GM23338 (cell line): ENCODE data around the gene CALML3. TPM values are rescaled to one million over a fixed set of nuclear protein-coding genes. Genes with fewer than 3 reads are reported as not detected.
"Not testable (repeated sequence)": the region's sequence is repeated elsewhere in the genome, so short reads cannot be mapped to it uniquely, and the experiment has no call there.

ENCODE experiments used
- ATAC-seq: fragments of 200-7000 bp; cut with Tn5 transposase; 3 replicates; pipeline ENCODE4 v1.9.1; 2020
- DNase-seq: peaks from one replicate; pipeline ENCODE4 v3.0.0-alpha.2; 2015; ENCODE audit warnings: low spot score
- H2AFZ ChIP-seq: fragments of 200-600 bp; sonication (generic); 2 replicates; pipeline ENCODE4 v1.8.0; 2016; ENCODE audit warnings: antibody characterized with exemption, mild to moderate bottlenecking, moderate library complexity
- H3F3A ChIP-seq: fragments of 200-600 bp; sonication (generic); replicated peaks from 2 replicates; pipeline ENCODE4 v1.8.0; 2017; ENCODE audit warnings: antibody characterized with exemption, mixed run types, low read depth
- H3K27ac ChIP-seq: fragments of 200-600 bp; sonication (generic); 2 replicates; pipeline ENCODE4 v1.6.1; 2016; ENCODE audit warnings: low read depth
- H3K27me3 ChIP-seq: fragments of 200-600 bp; sonication (generic); 2 replicates; pipeline ENCODE4 v1.8.0; 2016; ENCODE audit warnings: mild to moderate bottlenecking, mixed run types, moderate library complexity; ENCODE audit not compliant: insufficient read depth
- H3K36me3 ChIP-seq: fragments of 200-600 bp; sonication (generic); 2 replicates; pipeline ENCODE4 v1.8.0; 2016; ENCODE audit warnings: mild to moderate bottlenecking; ENCODE audit not compliant: insufficient read depth
- H3K4me1 ChIP-seq: fragments of 200-600 bp; sonication (generic); 2 replicates; pipeline ENCODE4 v1.8.0; 2016; ENCODE audit warnings: mild to moderate bottlenecking, moderate library complexity; ENCODE audit not compliant: insufficient read depth
- H3K4me2 ChIP-seq: fragments of 200-600 bp; sonication (generic); 2 replicates; pipeline ENCODE4 v1.7.1; 2017; ENCODE audit warnings: mixed run types
- H3K4me3 ChIP-seq: fragments of 200-600 bp; sonication (generic); 2 replicates; pipeline ENCODE4 v1.6.1; 2016; ENCODE audit warnings: mixed run types
- H3K79me2 ChIP-seq: fragments of 200-600 bp; sonication (generic); replicated peaks from 2 replicates; pipeline ENCODE4 v1.8.0; 2017; ENCODE audit warnings: mild to moderate bottlenecking; ENCODE audit not compliant: insufficient read depth
- H3K9me2 ChIP-seq: fragments of 200-600 bp; sonication (generic); 2 replicates; pipeline ENCODE4 v1.8.0; 2017; ENCODE audit not compliant: insufficient read depth
- H4K20me1 ChIP-seq: fragments of 200-600 bp; sonication (generic); replicated peaks from 2 replicates; pipeline ENCODE4 v1.8.0; 2017; ENCODE audit warnings: mild to moderate bottlenecking; ENCODE audit not compliant: insufficient read depth
- H3K27ac Mint-ChIP-seq: 2 replicates; pipeline ENCODE4 v1.8.0; 2020; ENCODE audit warnings: inconsistent platforms, mild to moderate bottlenecking, moderate library complexity, mixed read lengths
- H3K27me3 Mint-ChIP-seq: 3 replicates; pipeline ENCODE4 v1.8.0; 2022; ENCODE audit warnings: low read depth, mild to moderate bottlenecking, moderate library complexity, mixed read lengths, inconsistent platforms; ENCODE audit not compliant: insufficient read depth, poor library complexity
- H3K36me3 Mint-ChIP-seq: 3 replicates; pipeline ENCODE4 v1.8.0; 2021; ENCODE audit warnings: low read depth, mild to moderate bottlenecking, inconsistent platforms, moderate library complexity, mixed read lengths
- H3K4me1 Mint-ChIP-seq: 3 replicates; pipeline ENCODE4 v1.8.0; 2020; ENCODE audit warnings: mild to moderate bottlenecking, inconsistent platforms, mixed read lengths
- H3K4me3 Mint-ChIP-seq: 3 replicates; pipeline ENCODE4 v1.8.0; 2021; ENCODE audit warnings: moderate library complexity, mild to moderate bottlenecking, inconsistent platforms, mixed read lengths
- H3K9me3 Mint-ChIP-seq: 3 replicates; pipeline ENCODE4 v1.8.0; 2020; ENCODE audit warnings: moderate library complexity, mild to moderate bottlenecking, inconsistent platforms, mixed read lengths
- CREB1 ChIP-seq: fragments of 250-450 bp; sonication (Bioruptor Pico); IDR thresholded peaks from 2 replicates; pipeline ENCODE4 v1.5.0; 2020; ENCODE audit warnings: low read depth, mild to moderate bottlenecking, moderate library complexity
- NANOG ChIP-seq: IDR thresholded peaks from 2 replicates; pipeline ENCODE4 v1.6.1; 2016; ENCODE audit warnings: antibody characterized with exemption, borderline replicate concordance
- ZNF462 ChIP-seq: fragments of 250-450 bp; sonication (Bioruptor Pico); IDR thresholded peaks from 2 replicates; pipeline ENCODE4 v1.5.0; 2020; ENCODE audit warnings: mild to moderate bottlenecking, moderate library complexity
- polyA plus RNA-seq: library from polyadenylated mRNA; unstranded; fragments of >200 nt; fragmentation: Nextera tagmentation; extraction: Ambion mirVana; gene quantifications from 2 replicates; pipeline ENCODE4 v1.2.1, GENCODE V29; 2016
- total RNA-seq: library from RNA; depleted of rRNA; stranded (reverse); fragments of >200 nt; shearing (Covaris generic); gene quantifications from 2 replicates; pipeline ENCODE4 v1.2.3, GENCODE V29; 2014

Gene CALML3
- total and polyA plus RNA-seq, 2 experiments from 2014 or later, result not detected

GRCh38 chr10:5475088-5475487 lies 49.7 kb upstream of the CALML3 start:
- not testable (repeated sequence) for H2AFZ ChIP-seq, H3K27me3 ChIP-seq, H4K20me1 ChIP-seq, H3F3A ChIP-seq, H3K36me3 ChIP-seq, H3K9me2 ChIP-seq, H3K4me3 ChIP-seq, H3K27ac ChIP-seq, DNase-seq, H3K27ac Mint-ChIP-seq, H3K4me2 ChIP-seq, ATAC-seq, H3K4me3 Mint-ChIP-seq, H3K4me1 Mint-ChIP-seq, H3K79me2 ChIP-seq
- peaks cover 29% of the 10 kb centered on the region for H3K9me3 Mint-ChIP-seq
- H3K27me3 Mint-ChIP-seq, result peaks cover 13% of the 10 kb centered on the region
- peaks cover 28% of the 10 kb centered on the region for H3K36me3 Mint-ChIP-seq
- peaks cover 13% of the 10 kb centered on the region for H3K4me1 ChIP-seq

- Histone ChIP-seq H3K27ac (peak overlapping the region; percentile 90), H3K4me1 (peaks cover 13% of the 10 kb centered on the region), H3K4me2 (0 out of 2 replicates have a peak overlapping the region, but pooled peaks have one; percentile 30)
- not testable (repeated sequence) for DNase-seq, H2AFZ ChIP-seq, H3K4me3 ChIP-seq, ATAC-seq, H3K4me1 Mint-ChIP-seq, H3K27ac Mint-ChIP-seq, H4K20me1 ChIP-seq, H3K27me3 ChIP-seq, H3F3A ChIP-seq, H3K9me2 ChIP-seq, H3K79me2 ChIP-seq, H3K36me3 ChIP-seq
- Mint-ChIP-seq H3K4me3 (peak overlapping the region; percentile 10; the same call in 2 of the 3 replicates), H3K36me3 (peaks cover 20% of the 10 kb centered on the region), H3K9me3 (peaks cover 22% of the 10 kb centered on the region), H3K27me3 (peaks cover 14% of the 10 kb centered on the region)
- peak; percentile 66; the same call in 1 of the 2 replicates for TF ChIP-seq NANOG
- TF ChIP-seq CREB1 (CRISPR knock-in tag), result peak; percentile 38; the same call in 1 of the 2 replicates
- TF ChIP-seq ZNF462, result peak; percentile 54; the same call in 1 of the 2 replicates
Observed at GRCh38 chr10:5475974-5476807, 48.6 kb upstream of the CALML3 start.
